ENCODE results near the gene ATP5ME. TPM values are rescaled to one million over a fixed set of nuclear protein-coding genes. Genes with fewer than 3 reads are reported as not detected.

The ATP5ME gene
- total and polyA plus RNA-seq, 2 of the 13 experiments (the other 11 are each of a cell fraction or from before 2014, with no cell fraction given): 305 to 753 TPM

DNA sequence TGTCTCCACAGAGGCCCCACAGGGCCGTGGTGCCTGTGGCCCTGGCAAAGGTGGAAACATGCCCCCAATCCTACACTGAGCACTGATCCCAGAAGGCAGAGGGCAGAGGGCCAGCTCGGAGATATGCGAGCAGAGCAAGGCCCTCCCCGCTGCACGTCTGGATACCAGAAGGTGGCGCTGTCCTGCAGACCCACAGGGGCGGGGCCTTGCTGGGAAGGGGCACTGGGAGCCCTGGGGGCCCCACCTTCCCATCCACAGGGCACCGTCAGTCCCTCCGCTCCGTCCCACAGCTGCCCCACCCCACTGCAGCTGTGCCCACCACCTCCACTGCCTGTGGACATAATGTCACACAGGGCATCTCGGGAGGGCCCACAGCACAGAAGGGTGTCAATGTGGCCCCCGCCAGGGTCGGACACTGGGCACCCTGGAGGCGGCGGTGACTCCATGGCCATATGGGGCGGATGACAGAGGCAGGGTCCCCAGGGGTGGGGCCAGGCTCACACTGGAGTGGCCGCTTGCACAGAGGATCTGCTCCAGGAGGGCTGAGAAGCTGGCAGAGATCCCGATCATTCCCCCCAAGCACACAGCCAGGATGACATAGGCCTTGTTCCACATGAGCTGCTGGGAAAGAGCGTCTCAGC, 10.0 kb upstream of the ATP5ME start (continued):
- TF ChIP-seq ZNF235 (CRISPR knock-in tag; IDR thresholded peaks at IDR 0.05; ENCODE audit: borderline replicate concordance) (no peak), NCOA1 (CRISPR knock-in tag; IDR thresholded peaks at IDR 0.05) (no peak), SIN3A (IDR thresholded peaks at IDR 0.05; ENCODE audit: borderline replicate concordance, low read depth, low read length) (no peak), GPN1 (CRISPR knock-in tag; IDR thresholded peaks at IDR 0.05; ENCODE audit: borderline replicate concordance) (no peak), ZNF501 (CRISPR knock-in tag; IDR thresholded peaks at IDR 0.05) (peak; percentile 72; the same call in 1 of the 2 replicates), ZNF709 (CRISPR knock-in tag; IDR thresholded peaks at IDR 0.05) (no peak), SRSF4 (IDR thresholded peaks at IDR 0.05; ENCODE audit: low read depth, low read length, poor library complexity, severe bottlenecking) (no peak), JUNB (CRISPR knock-in tag; IDR thresholded peaks at IDR 0.05; ENCODE audit: borderline replicate concordance) (no peak), ZNF205 (CRISPR knock-in tag; IDR thresholded peaks at IDR 0.05) (peak; percentile 31; the same call in 1 of the 2 replicates), NCOA2 (CRISPR knock-in tag; IDR thresholded peaks at IDR 0.05) (no peak), ZNF598 (CRISPR knock-in tag; IDR thresholded peaks at IDR 0.05; ENCODE audit: borderline replicate concordance) (no peak; the same call in 1 of the 2 replicates)
- TF ChIP-seq, protein P1, sequence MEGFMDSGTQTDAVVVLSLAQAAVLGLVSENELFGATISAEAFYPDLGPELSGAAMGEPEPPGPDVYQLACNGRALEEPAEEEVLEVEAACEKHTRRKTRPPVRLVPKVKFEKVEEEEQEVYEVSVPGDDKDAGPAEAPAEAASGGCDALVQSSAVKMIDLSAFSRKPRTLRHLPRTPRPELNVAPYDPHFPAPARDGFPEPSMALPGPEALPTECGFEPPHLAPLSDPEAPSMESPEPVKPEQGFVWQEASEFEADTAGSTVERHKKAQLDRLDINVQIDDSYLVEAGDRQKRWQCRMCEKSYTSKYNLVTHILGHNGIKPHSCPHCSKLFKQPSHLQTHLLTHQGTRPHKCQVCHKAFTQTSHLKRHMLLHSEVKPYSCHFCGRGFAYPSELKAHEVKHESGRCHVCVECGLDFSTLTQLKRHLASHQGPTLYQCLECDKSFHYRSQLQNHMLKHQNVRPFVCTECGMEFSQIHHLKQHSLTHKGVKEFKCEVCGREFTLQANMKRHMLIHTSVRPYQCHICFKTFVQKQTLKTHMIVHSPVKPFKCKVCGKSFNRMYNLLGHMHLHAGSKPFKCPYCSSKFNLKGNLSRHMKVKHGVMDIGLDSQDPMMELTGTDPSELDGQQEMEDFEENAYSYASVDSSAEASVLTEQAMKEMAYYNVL (CRISPR knock-in tag; IDR thresholded peaks at IDR 0.05; ENCODE audit: borderline replicate concordance): no peak
- TF ChIP-seq, protein P2, sequence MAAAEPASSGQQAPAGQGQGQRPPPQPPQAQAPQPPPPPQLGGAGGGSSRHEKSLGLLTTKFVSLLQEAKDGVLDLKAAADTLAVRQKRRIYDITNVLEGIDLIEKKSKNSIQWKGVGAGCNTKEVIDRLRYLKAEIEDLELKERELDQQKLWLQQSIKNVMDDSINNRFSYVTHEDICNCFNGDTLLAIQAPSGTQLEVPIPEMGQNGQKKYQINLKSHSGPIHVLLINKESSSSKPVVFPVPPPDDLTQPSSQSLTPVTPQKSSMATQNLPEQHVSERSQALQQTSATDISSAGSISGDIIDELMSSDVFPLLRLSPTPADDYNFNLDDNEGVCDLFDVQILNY (CRISPR knock-in tag; conservative IDR thresholded peaks at IDR 0.05): no peak
- TF ChIP-seq, protein P3, sequence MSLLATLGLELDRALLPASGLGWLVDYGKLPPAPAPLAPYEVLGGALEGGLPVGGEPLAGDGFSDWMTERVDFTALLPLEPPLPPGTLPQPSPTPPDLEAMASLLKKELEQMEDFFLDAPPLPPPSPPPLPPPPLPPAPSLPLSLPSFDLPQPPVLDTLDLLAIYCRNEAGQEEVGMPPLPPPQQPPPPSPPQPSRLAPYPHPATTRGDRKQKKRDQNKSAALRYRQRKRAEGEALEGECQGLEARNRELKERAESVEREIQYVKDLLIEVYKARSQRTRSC (CRISPR knock-in tag; IDR thresholded peaks at IDR 0.05; ENCODE audit: low read depth): no peak
- TF ChIP-seq, protein P4, sequence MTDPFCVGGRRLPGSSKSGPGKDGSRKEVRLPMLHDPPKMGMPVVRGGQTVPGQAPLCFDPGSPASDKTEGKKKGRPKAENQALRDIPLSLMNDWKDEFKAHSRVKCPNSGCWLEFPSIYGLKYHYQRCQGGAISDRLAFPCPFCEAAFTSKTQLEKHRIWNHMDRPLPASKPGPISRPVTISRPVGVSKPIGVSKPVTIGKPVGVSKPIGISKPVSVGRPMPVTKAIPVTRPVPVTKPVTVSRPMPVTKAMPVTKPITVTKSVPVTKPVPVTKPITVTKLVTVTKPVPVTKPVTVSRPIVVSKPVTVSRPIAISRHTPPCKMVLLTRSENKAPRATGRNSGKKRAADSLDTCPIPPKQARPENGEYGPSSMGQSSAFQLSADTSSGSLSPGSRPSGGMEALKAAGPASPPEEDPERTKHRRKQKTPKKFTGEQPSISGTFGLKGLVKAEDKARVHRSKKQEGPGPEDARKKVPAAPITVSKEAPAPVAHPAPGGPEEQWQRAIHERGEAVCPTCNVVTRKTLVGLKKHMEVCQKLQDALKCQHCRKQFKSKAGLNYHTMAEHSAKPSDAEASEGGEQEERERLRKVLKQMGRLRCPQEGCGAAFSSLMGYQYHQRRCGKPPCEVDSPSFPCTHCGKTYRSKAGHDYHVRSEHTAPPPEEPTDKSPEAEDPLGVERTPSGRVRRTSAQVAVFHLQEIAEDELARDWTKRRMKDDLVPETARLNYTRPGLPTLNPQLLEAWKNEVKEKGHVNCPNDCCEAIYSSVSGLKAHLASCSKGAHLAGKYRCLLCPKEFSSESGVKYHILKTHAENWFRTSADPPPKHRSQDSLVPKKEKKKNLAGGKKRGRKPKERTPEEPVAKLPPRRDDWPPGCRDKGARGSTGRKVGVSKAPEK (CRISPR knock-in tag; IDR thresholded peaks at IDR 0.05; ENCODE audit: borderline replicate concordance): no peak
- TF ChIP-seq, protein P5, sequence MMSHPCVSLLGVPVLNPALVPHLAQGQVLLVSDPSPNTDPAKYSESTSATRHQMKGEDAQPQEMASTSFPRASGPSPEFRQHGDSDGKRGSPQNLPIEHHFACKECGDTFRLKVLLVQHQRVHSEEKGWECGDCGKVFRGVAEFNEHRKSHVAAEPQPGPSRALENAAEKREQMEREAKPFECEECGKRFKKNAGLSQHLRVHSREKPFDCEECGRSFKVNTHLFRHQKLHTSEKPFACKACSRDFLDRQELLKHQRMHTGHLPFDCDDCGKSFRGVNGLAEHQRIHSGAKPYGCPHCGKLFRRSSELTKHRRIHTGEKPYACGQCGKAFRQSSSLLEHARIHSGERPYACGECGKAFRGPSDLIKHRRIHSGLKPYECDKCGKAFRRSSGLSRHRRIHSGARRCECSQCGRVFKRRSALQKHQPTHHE (CRISPR knock-in tag; IDR thresholded peaks at IDR 0.05; ENCODE audit: borderline replicate concordance): no peak; the same call in 1 of the 2 replicates
- TF ChIP-seq, protein P6, sequence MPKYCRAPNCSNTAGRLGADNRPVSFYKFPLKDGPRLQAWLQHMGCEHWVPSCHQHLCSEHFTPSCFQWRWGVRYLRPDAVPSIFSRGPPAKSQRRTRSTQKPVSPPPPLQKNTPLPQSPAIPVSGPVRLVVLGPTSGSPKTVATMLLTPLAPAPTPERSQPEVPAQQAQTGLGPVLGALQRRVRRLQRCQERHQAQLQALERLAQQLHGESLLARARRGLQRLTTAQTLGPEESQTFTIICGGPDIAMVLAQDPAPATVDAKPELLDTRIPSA (CRISPR knock-in tag; IDR thresholded peaks at IDR 0.05; ENCODE audit: borderline replicate concordance): no peak
- TF ChIP-seq, protein P7, sequence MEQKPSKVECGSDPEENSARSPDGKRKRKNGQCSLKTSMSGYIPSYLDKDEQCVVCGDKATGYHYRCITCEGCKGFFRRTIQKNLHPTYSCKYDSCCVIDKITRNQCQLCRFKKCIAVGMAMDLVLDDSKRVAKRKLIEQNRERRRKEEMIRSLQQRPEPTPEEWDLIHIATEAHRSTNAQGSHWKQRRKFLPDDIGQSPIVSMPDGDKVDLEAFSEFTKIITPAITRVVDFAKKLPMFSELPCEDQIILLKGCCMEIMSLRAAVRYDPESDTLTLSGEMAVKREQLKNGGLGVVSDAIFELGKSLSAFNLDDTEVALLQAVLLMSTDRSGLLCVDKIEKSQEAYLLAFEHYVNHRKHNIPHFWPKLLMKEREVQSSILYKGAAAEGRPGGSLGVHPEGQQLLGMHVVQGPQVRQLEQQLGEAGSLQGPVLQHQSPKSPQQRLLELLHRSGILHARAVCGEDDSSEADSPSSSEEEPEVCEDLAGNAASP (CRISPR knock-in tag; IDR thresholded peaks at IDR 0.05; ENCODE audit: borderline replicate concordance): no peak

All from HepG2 (cell line).